GM21529 (cell line): ENCODE data around the gene PARD3B.

Experiments
- ATAC-seq: cut with Tn5 transposase; IDR thresholded peaks from one replicate; pipeline ENCODE4 v1.9.1; 2021; ENCODE audit not compliant: unreplicated experiment

PARD3B gene

GRCh38 chr2:205040323-205040722 is 495.0 kb downstream of the PARD3B start:
- no peak for ATAC-seq

- no peak for ATAC-seq
Measured at GRCh38 chr2:205041472-205042130, 496.3 kb downstream of the PARD3B start.

GRCh38 chr2:205043285-205043684 is 498.0 kb downstream of the PARD3B start:
- no peak for ATAC-seq

GRCh38 chr2:205045706-205046105 is 500.4 kb downstream of the PARD3B start:
- ATAC-seq: no peak

- ATAC-seq: no peak
Measured at GRCh38 chr2:205047273-205047839, 502.1 kb downstream of the PARD3B start.

- ATAC-seq: no peak
Measured at GRCh38 chr2:205051417-205051816, 506.1 kb downstream of the PARD3B start.

GRCh38 chr2:205052781-205053180 is 507.5 kb downstream of the PARD3B start:
- ATAC-seq: no peak

- ATAC-seq: no peak
Measured at GRCh38 chr2:205053827-205054410, 508.6 kb downstream of the PARD3B start.

GRCh38 chr2:205054789-205055188 is 509.5 kb downstream of the PARD3B start:
- no peak for ATAC-seq

GRCh38 chr2:205055251-205055650 is 510.0 kb downstream of the PARD3B start:
- no peak for ATAC-seq

GRCh38 chr2:205056151-205056561 is 510.9 kb downstream of the PARD3B start:
- no peak for ATAC-seq

GRCh38 chr2:205058409-205058808 is 513.1 kb downstream of the PARD3B start:
- ATAC-seq: no peak

GRCh38 chr2:205060269-205060668 is 515.0 kb downstream of the PARD3B start:
- no peak for ATAC-seq

- no peak for ATAC-seq
Measured at GRCh38 chr2:205066081-205066480, 520.8 kb downstream of the PARD3B start.

GRCh38 chr2:205069928-205070327 is 524.7 kb downstream of the PARD3B start:
- ATAC-seq: no peak

- no peak for ATAC-seq
Measured at GRCh38 chr2:205070889-205071288, 525.6 kb downstream of the PARD3B start.

GRCh38 chr2:205073433-205074020 is 528.3 kb downstream of the PARD3B start:
- ATAC-seq: no peak

- no peak for ATAC-seq
Measured at GRCh38 chr2:205076405-205076804, 531.1 kb downstream of the PARD3B start.

GRCh38 chr2:205077159-205077558 is 531.9 kb downstream of the PARD3B start:
- ATAC-seq: no peak

- no peak for ATAC-seq
Measured at GRCh38 chr2:205078762-205079161, 533.5 kb downstream of the PARD3B start.

GRCh38 chr2:205079173-205079572 is 533.9 kb downstream of the PARD3B start:
- ATAC-seq: no peak

- no peak for ATAC-seq
Measured at GRCh38 chr2:205086662-205087061, 541.4 kb downstream of the PARD3B start.
